HG03521 (cell line): ENCODE results near the gene AIMP2.
A peak's percentile ranks its signal among the peaks of the same experiment; 100 is the strongest.
"Not testable (repeated sequence)": the region's sequence is repeated elsewhere in the genome, so short reads cannot be mapped to it uniquely, and the experiment has no call there.

Experiments used
- ATAC-seq: cut with Tn5 transposase; IDR thresholded peaks from one replicate; pipeline ENCODE4 v1.9.1; 2021; ENCODE audit warnings: mild to moderate bottlenecking, moderate library complexity; ENCODE audit not compliant: unreplicated experiment

AIMP2 gene

DNA sequence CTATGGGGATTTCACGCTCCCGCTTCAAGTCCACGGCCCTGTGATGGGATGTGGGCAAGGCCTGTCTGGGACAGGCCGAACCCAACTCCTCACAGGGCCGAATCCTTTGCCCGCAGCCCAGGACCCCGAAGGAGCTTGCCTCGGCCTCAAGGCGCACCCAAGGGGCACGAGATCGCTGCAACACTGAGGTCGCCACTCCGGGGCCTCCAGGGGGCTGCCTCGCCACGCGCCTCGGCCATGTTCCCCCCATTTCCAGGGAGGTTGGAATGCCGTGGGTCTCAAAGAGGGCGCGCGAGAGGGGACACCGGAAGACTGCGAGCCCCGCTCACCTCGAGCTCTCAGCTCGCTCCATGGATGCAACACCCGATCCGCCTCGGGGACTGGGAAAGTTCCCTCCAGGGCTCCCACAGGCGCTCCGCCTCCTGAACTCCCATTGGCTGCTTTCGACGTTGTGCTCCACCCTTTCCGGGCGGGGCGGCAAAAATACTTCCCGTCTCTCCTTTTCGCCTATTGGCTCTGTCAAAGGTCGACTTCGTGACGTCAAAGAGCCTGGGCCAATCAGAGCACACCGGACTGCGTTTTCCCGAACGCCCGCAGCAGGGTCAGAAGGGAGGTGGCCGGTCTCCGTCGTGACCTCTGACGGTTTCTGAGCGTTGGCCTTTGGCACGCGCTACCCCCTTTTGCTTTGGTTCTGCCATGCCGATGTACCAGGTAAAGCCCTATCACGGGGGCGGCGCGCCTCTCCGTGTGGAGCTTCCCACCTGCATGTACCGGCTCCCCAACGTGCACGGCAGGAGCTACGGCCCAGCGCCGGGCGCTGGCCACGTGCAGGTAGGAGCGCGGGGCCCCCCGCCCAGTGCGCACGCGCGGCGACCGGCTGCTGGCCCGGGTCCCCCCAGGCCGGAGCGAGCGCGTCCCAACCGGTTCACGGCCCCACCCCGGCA lies at the start of gene AIMP2, which contains the start of gene PMS2:
AIMP2 (plus strand) TSS at position 605 of the 944 bp plus-strand sequence; CDS start at position 697, 92 bp downstream.
PMS2 (minus strand) TSS at position 382 of the 944 bp plus-strand sequence; CDS start at position 352, 30 bp downstream.
- ATAC-seq = peak; percentile 96

DNA sequence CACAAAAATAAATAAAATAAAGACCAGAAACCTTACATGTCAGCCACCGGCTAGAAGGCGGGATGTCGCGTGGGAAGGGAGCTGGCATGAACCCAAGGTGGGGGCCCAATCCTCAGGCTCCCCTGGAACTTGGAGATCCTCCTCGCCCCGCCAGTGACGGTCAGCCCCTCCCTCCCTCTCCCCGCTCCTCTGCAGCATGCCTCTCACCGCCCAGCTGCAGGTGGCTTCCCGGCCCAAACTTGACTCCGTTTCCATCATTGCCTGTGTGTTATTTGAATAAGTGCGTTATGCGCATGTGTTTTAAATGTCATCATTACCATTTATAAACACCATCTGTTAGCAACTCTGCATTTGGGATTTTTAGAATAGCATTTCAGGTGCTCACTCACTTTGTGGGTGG lies 45.9 kb upstream of the AIMP2 start:
- not testable (repeated sequence) for ATAC-seq

DNA sequence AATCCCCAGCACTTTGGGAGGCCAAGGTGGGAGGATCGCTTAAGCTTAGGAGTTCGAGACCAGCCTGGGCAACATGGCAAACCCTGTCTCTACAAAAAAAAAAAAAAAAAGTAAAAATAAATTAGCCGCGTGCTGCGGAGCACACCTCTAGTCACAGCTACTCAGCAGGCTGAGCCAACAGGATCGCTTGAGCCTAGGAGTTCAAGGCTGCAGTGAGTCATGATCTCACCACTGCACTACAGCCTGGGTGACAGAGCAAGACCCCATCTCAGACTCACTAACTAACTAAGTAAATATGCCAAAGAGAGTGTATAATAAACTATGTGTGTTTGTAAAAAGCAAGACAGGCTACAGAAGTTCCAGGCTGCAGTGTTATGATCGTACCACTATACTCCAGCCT lies 45.3 kb upstream of the AIMP2 start:
- ATAC-seq = not testable (repeated sequence)

DNA sequence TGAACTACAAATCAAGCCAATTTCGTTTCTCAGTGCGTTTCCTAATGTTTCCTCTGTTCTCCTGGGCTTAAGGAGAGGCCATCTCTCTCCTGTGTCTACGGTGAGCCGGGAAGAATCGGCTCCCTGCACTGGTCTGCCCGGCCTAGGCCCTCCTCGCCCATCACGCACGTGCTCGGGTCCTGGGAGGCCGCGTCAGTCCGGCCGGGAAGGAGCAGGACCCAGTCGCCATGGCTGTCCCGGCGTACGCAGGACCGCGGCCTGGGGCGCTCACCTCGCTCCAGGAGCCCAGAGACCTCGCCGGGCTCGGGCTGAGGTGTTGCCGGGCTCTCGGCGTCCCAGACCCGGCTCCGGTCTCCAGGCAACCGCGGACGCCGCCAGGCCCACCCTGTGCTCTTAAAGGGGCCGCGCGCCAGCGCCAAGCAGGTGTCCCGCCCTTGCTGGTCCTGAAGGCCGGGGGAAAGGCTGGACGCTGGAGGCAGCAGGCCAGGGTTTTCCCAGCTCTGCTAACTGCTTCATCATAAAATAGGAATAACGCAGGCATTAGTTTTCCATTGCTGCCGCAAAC lies 38.6 kb upstream of the AIMP2 start, which contains the start of gene RSPH10B:
RSPH10B (minus strand) TSS at position 343 of the 565 bp plus-strand sequence. CDS start 3,573 bp downstream, outside the sequence.
- ATAC-seq = not testable (repeated sequence)

DNA sequence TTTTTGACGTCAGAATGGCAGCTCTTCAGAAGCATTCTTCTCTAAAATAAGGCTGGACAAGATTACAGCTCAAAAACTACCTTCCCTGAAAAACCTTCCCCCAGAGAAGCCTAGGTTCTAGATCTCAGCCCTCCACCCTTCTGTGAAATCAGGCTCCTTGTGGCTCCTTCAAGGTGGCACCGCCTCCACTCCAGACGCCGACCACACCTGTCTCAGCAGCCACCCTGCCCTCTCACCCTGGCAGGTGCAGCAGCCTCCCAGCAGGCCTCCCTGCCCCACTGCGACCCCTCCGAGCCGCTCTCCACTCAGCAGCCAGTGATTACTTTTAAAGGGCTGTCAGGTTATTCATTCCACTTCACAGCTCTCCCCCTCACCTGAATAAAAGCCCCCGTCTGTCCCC lies 35.5 kb upstream of the AIMP2 start:
- not testable (repeated sequence) for ATAC-seq

DNA sequence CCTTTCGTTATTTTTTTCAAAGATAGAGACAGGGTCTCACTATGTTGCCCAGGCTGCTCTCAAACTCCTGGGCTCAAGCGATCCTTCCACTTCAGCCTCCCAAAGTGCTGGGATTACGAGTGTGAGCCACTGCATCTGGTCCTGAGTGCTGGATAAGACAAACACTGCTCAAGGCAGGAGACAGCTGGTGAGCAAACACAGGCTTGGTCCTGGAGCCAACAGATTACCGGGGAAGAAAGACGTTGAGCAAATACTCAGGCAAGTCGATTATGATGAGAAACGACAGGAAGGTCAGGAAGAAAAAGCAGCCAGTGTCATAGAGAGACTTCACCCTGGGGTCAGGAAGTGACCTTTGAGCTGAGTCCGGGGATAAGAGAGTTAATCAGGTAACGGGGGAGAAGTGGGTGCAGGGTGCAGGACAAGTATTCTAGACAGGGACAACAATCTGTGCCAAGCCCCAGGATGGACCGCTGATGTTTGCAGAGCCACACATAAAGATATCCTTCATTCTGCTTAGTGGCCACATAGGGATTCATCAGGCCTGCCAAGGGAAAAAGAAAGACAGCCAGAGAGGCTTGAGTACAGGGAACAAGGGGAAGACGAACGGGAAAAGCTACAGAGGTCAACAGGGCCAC lies 29.3 kb upstream of the AIMP2 start:
- not testable (repeated sequence) for ATAC-seq

DNA sequence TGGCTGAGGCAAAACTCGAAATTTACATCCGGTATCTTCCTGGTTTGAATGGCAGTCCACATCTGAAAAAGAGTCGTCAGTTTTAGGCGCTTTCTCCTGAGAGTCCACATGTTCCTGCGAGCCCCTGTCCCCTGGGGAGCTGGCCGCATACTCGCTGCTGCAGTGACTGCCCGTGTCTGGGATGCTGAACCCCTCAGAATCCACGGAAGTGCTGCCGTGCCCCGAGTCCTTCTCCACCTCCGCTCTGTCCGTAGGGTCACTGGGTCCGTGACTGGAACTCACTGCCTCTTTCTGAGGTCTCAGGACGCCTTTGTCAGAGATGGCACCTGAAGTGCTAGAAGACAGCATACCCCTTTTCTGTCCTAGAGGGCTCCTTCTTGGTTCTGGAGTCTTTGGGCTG lies 22.0 kb upstream of the AIMP2 start:
- not testable (repeated sequence) for ATAC-seq

DNA sequence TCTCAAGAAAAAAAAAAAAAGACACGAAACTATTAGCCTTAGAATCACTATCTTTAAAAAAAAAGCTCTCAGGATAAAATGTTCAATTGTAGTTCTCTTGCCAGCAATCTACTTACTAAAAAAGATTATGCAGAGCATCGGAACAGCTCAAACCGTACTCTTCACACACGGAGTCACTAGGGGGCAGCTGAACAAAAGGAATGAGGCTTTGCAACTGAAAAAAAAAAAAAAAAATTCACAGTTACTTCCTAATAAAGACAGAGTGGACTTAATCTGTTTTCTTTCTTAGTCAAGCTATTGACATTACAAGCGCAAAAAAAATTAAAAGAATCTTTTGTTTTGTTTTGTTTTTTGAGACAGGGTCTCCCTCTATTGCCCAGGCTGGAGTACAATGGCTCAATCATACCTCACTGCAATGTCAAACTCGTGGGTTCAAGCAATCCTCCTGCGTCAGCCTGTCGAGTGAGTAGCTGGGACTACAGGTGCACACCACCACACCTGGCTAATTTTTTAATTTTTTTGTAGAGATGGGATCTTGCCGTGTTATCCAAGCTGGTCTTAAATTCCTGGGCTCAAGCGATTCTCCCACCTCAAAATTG lies 11.8 kb upstream of the AIMP2 start:
- no peak for ATAC-seq

DNA sequence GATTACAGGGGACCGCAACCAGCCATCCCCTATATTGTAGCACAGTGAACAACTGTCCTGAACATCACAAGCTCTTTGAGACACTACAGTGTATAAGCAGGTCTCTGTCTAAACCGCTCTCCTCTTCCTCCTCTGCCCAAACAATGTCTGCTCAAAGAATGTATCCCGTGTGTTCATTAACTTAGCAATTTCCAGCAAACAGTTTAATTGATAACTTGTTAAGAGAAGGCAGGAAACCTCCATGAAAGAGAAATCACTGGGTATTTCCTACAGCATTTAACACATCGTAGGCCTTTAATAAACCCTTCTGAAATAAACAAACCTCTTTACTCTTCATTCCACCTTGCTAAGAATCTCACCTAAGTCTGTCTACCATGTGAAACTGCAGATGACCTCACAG lies 1.7 kb upstream of the AIMP2 start:
- ATAC-seq = no peak

DNA sequence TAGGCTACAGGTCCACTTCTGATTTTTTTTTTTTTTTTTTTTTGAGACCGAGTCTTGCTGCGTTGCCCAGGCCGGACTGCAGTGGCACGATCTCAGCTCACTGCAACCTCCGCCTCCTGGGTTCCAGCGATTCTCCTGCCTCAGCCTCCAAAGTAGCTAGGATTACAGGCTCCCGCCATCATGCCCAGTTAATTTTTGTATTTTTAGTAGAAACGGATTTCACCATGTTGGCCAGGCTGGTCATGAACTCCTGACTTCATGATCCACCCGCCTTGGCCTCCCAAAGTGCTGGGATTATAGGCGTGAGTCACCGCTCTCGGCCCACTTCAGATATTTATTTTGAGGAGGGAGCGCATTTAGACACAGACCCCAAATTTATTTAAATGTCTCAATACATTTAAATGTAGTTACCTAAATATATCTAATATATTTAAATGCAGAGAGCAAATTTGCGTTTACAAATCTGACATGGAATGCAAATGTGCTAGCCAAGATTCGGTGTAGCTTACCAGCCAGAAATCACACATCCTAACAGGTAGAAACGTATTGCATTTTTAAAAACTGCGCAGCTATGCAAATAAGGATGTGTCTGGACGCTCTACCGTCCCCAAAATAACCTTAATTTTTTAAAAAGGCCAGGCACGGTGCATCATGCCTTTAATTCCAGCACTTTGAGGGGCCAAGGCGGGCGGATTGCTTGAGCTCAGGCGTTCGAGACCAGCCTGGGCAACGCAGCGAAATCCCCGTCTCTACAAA lies 1.1 kb upstream of the AIMP2 start:
- ATAC-seq = not testable (repeated sequence)

DNA sequence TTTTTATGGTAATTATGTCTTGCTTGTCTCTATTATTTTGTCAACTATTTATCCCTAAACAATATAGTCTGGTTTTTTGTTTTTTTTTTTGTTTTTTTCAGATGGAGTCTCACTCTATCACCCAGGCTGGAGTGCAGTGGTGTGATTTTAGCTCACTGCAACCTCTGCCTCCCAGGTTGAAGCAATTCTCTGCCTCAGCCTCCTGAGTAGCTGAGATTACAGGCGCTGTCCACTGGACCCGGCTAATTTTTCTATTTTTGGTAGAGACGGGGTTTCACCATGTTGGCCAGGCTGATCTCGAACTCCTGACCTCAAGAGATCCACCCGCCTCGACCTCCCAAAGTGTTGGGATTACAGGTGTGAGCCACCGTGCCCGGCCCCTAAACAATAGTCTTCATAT lies 1.3 kb downstream of the AIMP2 start:
- ATAC-seq = not testable (repeated sequence)

DNA sequence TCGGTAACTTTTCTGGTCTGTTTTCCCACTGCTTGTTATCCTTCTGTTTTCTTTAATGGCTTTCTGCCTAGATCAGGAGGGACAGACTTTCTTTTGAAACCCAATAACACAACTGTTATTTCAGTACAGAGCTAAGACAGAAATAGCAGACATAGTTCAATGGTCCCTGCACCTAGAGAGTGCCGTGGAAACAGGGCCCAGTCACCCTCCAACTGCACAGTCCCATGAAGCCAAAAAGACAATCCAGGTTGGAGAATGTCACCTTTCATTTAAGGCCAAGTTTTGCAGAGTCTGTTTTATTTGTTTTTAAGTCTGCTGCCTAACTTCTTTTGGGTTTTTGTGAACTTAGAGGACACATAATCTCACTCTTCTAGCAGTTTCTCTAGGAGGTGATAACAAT lies 2.5 kb downstream of the AIMP2 start:
- no peak for ATAC-seq

DNA sequence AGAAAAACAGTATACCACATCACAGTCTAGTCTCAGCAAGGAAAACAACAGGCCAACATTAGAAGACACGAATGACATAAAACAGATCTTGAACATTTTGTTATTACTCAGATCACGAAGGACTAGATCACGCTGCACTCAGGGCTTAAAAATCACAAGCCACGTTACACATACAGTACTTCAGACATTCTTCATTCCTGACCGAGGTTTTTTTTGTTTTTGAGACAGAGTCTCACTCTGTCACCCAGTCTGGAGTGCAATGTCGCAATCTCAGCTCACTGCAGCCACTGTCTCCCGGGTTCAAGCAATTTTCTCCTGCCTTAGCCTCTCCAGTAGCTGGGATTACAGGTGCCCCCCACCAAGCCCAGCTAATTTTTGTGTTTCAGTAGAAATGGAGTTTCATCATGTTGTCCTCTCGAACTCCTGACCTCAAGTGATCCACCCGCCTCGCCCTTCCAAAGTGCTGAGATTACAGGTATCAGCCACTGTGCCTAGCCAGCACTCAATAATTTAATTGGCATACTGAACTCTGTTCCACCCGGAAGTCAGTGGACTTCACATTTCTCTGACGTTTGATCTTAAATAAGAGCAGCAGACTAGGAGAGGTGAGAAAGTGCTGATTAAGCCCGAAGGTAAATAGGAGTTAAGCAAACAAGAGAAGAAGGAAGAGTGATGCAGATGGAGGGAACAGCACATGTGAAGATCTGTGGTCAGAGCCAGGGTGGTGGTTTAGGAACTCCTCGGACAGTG lies 3.5 kb downstream of the AIMP2 start:
- no peak for ATAC-seq

DNA sequence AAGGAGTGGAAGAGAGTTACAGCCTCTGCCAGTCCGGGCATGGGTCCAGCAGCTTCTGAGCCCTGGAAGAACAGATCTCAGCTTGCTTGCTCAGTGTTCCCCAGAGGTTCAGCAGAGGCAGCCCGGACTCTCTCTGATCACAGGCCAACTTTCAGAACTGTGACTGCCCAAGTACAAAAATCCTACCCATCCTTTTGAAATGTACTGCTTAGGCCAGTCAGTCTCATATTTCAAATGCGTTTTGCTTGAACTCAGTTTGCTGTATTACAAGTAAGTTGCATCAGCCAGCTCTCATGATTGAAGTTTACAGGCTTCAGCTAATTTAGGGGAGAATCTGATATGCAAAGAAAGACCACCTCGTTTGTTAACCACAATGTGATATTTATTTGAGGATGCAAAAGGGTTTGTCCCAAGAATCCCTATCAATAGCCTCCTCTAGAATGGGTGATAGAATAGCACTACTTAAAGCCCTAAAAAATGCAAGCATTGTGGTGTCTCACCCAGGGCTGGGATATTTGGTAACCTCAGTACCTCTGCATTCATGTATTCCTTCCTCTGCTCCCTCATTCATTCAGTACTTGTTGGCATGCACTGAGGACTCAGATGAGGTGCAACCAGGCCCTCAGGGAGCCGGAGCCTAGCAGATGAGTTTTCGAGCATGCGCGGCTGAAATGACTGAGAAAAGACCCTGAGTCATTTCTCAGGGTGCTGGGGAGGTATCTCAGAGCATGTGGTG lies 7.0 kb downstream of the AIMP2 start:
- ATAC-seq = no peak

DNA sequence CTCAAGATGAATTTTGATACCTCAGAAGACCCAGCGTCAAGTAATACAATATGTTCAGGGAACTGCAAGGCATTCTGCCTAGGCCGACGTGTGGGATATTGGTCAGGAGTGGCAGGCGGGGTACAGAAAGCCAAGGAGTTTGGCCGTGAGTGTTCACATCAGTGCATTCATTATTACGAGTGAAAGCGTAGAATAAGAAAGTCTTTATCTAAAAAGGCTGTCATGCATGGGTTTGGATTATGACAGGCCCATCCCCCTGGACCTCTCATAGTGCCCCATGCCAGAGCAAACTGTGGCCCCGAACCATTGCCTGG lies 7.5 kb downstream of the AIMP2 start:
- no peak for ATAC-seq

DNA sequence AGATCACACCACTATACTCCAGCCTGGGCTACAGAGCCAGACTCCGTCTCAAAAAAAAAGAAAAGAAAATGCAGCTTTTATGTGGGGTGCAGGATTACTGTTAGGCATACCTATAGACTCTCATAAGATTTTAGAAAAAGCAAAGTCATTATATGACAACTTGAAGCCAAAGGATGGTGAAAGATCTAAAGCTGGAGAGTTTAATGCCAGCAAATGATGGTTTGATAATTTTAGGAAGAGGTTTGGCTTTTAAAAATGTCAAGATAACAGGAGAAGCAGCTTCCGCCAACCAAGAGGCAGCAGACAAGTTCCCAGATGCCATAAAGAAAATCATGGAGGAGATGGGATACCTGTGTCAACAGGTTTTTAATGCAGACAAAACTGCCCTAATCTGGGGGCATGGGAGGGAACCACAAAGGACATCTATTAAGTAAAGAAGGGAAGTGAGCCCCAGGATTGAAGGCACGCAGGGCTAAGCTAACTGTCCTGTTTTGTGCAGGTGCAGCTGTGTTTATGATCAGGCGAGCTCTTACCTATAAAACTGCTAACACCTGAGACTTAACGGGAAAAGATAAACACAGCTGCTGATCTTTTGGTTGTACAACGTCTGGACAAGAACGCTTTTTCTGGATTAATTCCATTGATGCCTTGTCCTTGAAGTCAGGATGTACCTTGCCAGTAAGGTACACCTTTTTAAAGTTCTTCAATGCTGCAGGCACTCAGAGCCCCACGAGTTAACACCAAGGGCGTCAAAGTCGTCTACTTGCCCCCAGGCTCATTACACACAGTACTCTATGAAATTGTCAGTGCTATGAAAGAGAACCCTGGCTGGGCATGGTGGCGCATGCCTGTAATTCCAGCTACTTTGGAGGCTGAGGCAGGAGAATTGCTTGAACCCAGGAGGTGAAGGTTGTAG lies 11.6 kb downstream of the AIMP2 start:
- ATAC-seq = no peak

DNA sequence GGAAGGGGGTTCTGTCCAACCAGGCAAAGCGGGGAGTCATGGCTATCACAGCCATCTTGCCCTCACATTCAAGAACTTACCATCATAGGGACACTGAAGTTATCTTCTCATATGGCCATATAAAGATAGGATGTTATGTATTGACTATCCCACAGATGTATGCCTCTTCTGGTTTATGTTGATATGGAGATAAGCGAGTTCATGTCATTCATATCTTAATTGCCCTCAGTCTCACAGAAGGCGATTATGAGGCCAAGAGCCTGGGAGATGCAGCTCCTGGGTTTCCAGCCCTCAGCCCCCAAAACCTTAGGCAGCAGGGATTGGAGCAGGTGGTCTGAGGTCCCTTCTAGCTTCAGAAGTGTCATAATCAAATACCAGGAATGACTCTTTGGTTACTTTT lies 13.6 kb downstream of the AIMP2 start:
- no peak for ATAC-seq

DNA sequence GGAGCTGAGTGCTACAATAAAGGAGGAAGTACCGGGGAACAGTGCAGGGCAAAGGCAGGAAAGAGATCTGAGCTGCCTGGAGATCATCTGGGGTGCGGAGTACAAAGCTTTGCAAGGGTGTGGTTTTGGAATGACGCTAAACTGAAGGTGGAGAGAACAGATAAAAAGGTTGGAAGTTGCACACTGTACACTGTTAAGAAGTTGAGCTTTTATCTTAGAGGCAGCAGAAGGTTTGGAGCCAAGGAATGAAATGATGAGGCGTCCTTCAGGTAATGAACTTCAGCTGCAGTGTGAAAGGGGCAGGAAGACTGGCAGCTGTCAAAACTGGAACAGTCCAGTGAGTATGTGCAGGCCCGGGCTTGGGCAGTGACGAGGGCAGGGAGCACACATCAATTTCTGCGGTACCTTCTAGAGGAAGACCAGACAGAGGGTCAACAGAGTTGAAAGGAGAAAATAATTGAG lies 14.9 kb downstream of the AIMP2 start:
- no peak for ATAC-seq
